Testis (tissue), 2 donors: ENCODE data around the gene MGST3.

Source experiments
- POLR2A ChIP-seq: fragments of 450-650 bp; IDR thresholded peaks from one replicate; pipeline ENCODE4 v1.6.1; 2017; ENCODE audit warnings: antibody characterized with exemption, mild to moderate bottlenecking, moderate library complexity
- TF ChIP-seq, protein P1 (sequence below), 3 experiments: fragments of 450-650 bp in 2 of 3; fragments of 200-600 bp in 1 of 3; sonication (generic) in 1 of 3; IDR thresholded peaks; one replicate each; pipeline ENCODE4 v1.5.1; 2016 to 2019; ENCODE audit warnings: antibody characterized with exemption in 3 of 3, mild to moderate bottlenecking in 2 of 3, moderate library complexity in 1 of 3

GRCh38 chr1:165678509-165678908 lies 47.5 kb downstream of the MGST3 start:
- TF ChIP-seq, protein P1, sequence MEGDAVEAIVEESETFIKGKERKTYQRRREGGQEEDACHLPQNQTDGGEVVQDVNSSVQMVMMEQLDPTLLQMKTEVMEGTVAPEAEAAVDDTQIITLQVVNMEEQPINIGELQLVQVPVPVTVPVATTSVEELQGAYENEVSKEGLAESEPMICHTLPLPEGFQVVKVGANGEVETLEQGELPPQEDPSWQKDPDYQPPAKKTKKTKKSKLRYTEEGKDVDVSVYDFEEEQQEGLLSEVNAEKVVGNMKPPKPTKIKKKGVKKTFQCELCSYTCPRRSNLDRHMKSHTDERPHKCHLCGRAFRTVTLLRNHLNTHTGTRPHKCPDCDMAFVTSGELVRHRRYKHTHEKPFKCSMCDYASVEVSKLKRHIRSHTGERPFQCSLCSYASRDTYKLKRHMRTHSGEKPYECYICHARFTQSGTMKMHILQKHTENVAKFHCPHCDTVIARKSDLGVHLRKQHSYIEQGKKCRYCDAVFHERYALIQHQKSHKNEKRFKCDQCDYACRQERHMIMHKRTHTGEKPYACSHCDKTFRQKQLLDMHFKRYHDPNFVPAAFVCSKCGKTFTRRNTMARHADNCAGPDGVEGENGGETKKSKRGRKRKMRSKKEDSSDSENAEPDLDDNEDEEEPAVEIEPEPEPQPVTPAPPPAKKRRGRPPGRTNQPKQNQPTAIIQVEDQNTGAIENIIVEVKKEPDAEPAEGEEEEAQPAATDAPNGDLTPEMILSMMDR (IDR thresholded peaks at IDR 0.05): no peak
- TF ChIP-seq POLR2A: no peak
